BLaER1 treated with 17β-estradiol and CSF1 and Interleukin-3, amounts not matched to agents 10 nM and 100 nM (cell line): Measurements from ENCODE around the gene ARL13B.
A peak's percentile ranks its signal among the peaks of the same experiment; 100 is the strongest.

Source experiments
- H3K27ac ChIP-seq, 11 experiments: shearing (Covaris generic); formaldehyde crosslinking; 2 replicates each; pipeline ENCODE4 v1.8.1; 2022
- H3K27me3 ChIP-seq, 11 experiments: shearing (Covaris generic); formaldehyde crosslinking; 2 replicates each; pipeline ENCODE4 v1.8.1; 2022
- H3K36me3 ChIP-seq, 11 experiments: shearing (Covaris generic); formaldehyde crosslinking; 2 replicates each; pipeline ENCODE4 v1.8.1; 2022
- H3K4me1 ChIP-seq, 10 experiments: shearing (Covaris generic); formaldehyde crosslinking; 2 replicates each; pipeline ENCODE4 v1.8.1; 2022
- H3K4me2 ChIP-seq, 11 experiments: shearing (Covaris generic); formaldehyde crosslinking; 2 replicates each; pipeline ENCODE4 v1.8.1; 2022
- H3K4me3 ChIP-seq, 10 experiments: shearing (Covaris generic); formaldehyde crosslinking; 2 replicates each; pipeline ENCODE4 v1.8.1; 2022
- H3K9ac ChIP-seq, 11 experiments: shearing (Covaris generic); formaldehyde crosslinking; 2 replicates each; pipeline ENCODE4 v1.8.1; 2022
- H3K9me3 ChIP-seq, 11 experiments: shearing (Covaris generic); formaldehyde crosslinking; replicated peaks in 1 of 11; 2 replicates each; pipeline ENCODE4 v1.8.1; 2022
- H4K20me1 ChIP-seq, 11 experiments: shearing (Covaris generic); formaldehyde crosslinking; 2 replicates each; pipeline ENCODE4 v1.8.1; 2022
- Cebpa-rat ChIP-seq, 11 experiments: shearing (Covaris generic); IDR thresholded peaks; 2 replicates each; pipeline ENCODE4 v1.8.1; 2022

The ARL13B gene

GRCh38 chr3:94098452-94098851 is 118.5 kb downstream of the ARL13B start:
- H3K4me2 ChIP-seq: peak overlapping the region in 8 of 11 experiments; percentile 4 to 71 (median 36); a peak in 13 of 22 replicates
- TF ChIP-seq Cebpa-rat (IDR thresholded peaks at IDR 0.05): no peak
- H3K4me1 ChIP-seq: peaks cover 0 to 18% (median 9%) of the 10 kb centered on the region in 10 experiments; a peak in 13 of 20 replicates
- no peaks in the 10 kb centered on the region for H3K9me3 ChIP-seq
- no peaks in the 10 kb centered on the region for H4K20me1 ChIP-seq
- no peaks in the 10 kb centered on the region for H3K27me3 ChIP-seq
- H3K4me3 ChIP-seq: no peak overlapping the region
- peaks cover 46 to 89% (median 78%) of the 10 kb centered on the region in 11 experiments for H3K36me3 ChIP-seq
- peak overlapping the region in 5 of 11 experiments; percentile 8 to 47 (median 27); a peak in 5 of 22 replicates for H3K27ac ChIP-seq
- no peak overlapping the region for H3K9ac ChIP-seq

GRCh38 chr3:94099311-94099710 is 119.4 kb downstream of the ARL13B start:
- Histone ChIP-seq H3K9ac (no peak overlapping the region), H3K36me3 (peaks cover 46 to 94% (median 81%) of the 10 kb centered on the region in 11 experiments)
- no peak for TF ChIP-seq Cebpa-rat (IDR thresholded peaks at IDR 0.05)

GRCh38 chr3:94101860-94102259 is 121.9 kb downstream of the ARL13B start:
- 0 out of 22 replicates have a peak, but pooled peaks cover 0 to 4% (median 0%) of the 10 kb centered on the region in 11 experiments for H4K20me1 ChIP-seq
- H3K9ac ChIP-seq: no peak overlapping the region
- H3K27me3 ChIP-seq: no peaks in the 10 kb centered on the region
- H3K9me3 ChIP-seq: no peaks in the 10 kb centered on the region
- peaks cover 32 to 86% (median 68%) of the 10 kb centered on the region in 11 experiments for H3K36me3 ChIP-seq
- H3K4me1 ChIP-seq: peaks cover 0 to 18% (median 9%) of the 10 kb centered on the region in 10 experiments; a peak in 13 of 20 replicates
- TF ChIP-seq Cebpa-rat (IDR thresholded peaks at IDR 0.05): no peak
- no peak overlapping the region for H3K4me3 ChIP-seq
- H3K27ac ChIP-seq: no peak overlapping the region
- no peak overlapping the region for H3K4me2 ChIP-seq

More at GRCh38 chr3:94099311-94099710, 119.4 kb downstream of the ARL13B start:
- no peak overlapping the region for H3K4me2 ChIP-seq
- no peaks in the 10 kb centered on the region for H3K9me3 ChIP-seq
- H3K27me3 ChIP-seq: no peaks in the 10 kb centered on the region
- H3K27ac ChIP-seq: no peak overlapping the region
- H4K20me1 ChIP-seq: 0 out of 22 replicates have a peak, but pooled peaks cover 0 to 4% (median 0%) of the 10 kb centered on the region in 11 experiments
- H3K4me3 ChIP-seq: no peak overlapping the region
- peaks cover 0 to 18% (median 9%) of the 10 kb centered on the region in 10 experiments; a peak in 13 of 20 replicates for H3K4me1 ChIP-seq
